22Rv1 (cell line): ENCODE results near the gene ABCC9.

Experiments
- CTCF ChIP-seq: fragments of 450-650 bp; IDR thresholded peaks from 2 replicates; pipeline ENCODE4 v1.5.1; 2017; ENCODE audit warnings: mild to moderate bottlenecking
- ZFX ChIP-seq: fragments of 450-650 bp; IDR thresholded peaks from 2 replicates; pipeline ENCODE4 v1.6.1; 2017; ENCODE audit warnings: antibody characterized with exemption, borderline replicate concordance

- TF ChIP-seq CTCF (no peak), ZFX (no peak)
Measured at GRCh38 chr12:21891751-21892217, 49.4 kb downstream of the ABCC9 start.
